ENCODE results near the gene C1orf35.

DNA sequence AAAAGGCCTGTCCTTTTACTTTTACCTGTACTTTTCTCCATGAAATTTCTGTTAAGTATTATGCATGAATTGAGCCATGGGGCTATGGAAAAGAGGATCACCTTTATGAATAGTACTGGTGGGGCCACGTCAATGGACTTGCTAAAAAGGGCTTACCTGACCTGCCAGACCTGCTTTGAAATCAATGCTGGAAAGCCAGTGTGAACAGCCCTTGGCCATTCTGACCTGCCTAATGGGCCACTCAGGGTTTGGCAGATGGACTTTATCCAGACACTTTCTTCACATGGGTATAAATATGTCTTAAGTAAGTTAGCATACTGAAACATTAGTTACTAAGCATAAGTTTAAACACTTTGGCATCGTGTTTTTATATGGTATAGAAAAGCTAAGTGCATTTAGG is 28.6 kb upstream of the C1orf35 start:
- TF ChIP-seq, protein P1, sequence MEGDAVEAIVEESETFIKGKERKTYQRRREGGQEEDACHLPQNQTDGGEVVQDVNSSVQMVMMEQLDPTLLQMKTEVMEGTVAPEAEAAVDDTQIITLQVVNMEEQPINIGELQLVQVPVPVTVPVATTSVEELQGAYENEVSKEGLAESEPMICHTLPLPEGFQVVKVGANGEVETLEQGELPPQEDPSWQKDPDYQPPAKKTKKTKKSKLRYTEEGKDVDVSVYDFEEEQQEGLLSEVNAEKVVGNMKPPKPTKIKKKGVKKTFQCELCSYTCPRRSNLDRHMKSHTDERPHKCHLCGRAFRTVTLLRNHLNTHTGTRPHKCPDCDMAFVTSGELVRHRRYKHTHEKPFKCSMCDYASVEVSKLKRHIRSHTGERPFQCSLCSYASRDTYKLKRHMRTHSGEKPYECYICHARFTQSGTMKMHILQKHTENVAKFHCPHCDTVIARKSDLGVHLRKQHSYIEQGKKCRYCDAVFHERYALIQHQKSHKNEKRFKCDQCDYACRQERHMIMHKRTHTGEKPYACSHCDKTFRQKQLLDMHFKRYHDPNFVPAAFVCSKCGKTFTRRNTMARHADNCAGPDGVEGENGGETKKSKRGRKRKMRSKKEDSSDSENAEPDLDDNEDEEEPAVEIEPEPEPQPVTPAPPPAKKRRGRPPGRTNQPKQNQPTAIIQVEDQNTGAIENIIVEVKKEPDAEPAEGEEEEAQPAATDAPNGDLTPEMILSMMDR (IDR thresholded peaks at IDR 0.05): no peak
- TF ChIP-seq POLR2A (IDR thresholded peaks at IDR 0.05): no peak
